HG03280 (cell line): ENCODE data around the gene CCT5.
"Not testable (repeated sequence)": the region's sequence is repeated elsewhere in the genome, so short reads cannot be mapped to it uniquely, and the experiment has no call there.

Source experiments
- ATAC-seq: cut with Tn5 transposase; IDR thresholded peaks from one replicate; pipeline ENCODE4 v1.9.1; 2021; ENCODE audit warnings: mild to moderate bottlenecking, moderate library complexity; ENCODE audit not compliant: unreplicated experiment

CCT5 gene

GRCh38 chr5:10297646-10298204 is 47.6 kb downstream of the CCT5 start:
- no peak for ATAC-seq

- no peak for ATAC-seq
Measured at GRCh38 chr5:10300246-10300645, 50.2 kb downstream of the CCT5 start.

GRCh38 chr5:10301266-10301665 is 51.2 kb downstream of the CCT5 start:
- ATAC-seq = no peak

GRCh38 chr5:10301842-10302610 is 51.9 kb downstream of the CCT5 start:
- no peak for ATAC-seq

GRCh38 chr5:10303201-10303600 is 53.1 kb downstream of the CCT5 start:
- no peak for ATAC-seq

- ATAC-seq = no peak
Measured at GRCh38 chr5:10303699-10304170, 53.7 kb downstream of the CCT5 start.

- ATAC-seq = no peak
Measured at GRCh38 chr5:10304932-10305331, 54.9 kb downstream of the CCT5 start.

- no peak for ATAC-seq
Measured at GRCh38 chr5:10306114-10306513, 56.0 kb downstream of the CCT5 start.

- ATAC-seq = no peak
Measured at GRCh38 chr5:10306806-10307205, 56.7 kb downstream of the CCT5 start.

- peak; percentile 75 for ATAC-seq
Measured at GRCh38 chr5:10307206-10308148, 57.4 kb downstream of the CCT5 start, which contains the start of gene CMBL. Gene CMBL, minus strand, starts transcription at chr5:10307902. Its CDS starts 17,140 bp downstream, at chr5:10290762.

GRCh38 chr5:10308844-10309243 is 58.8 kb downstream of the CCT5 start:
- no peak for ATAC-seq

- ATAC-seq = no peak
Measured at GRCh38 chr5:10310066-10310779, 60.1 kb downstream of the CCT5 start.

GRCh38 chr5:10310835-10311570 is 60.9 kb downstream of the CCT5 start:
- ATAC-seq = not testable (repeated sequence)

- no peak for ATAC-seq
Measured at GRCh38 chr5:10311595-10312425, 61.7 kb downstream of the CCT5 start.

- ATAC-seq = no peak
Measured at GRCh38 chr5:10315201-10315600, 65.1 kb downstream of the CCT5 start.
